SK-N-SH (cell line): ENCODE data around the gene FLT1. TPM values are rescaled to one million over a fixed set of nuclear protein-coding genes. Genes with fewer than 3 reads are reported as not detected.
A peak's percentile ranks its signal among the peaks of the same experiment; 100 is the strongest.

Source experiments
- CTCF ChIA-PET: fragments of 300-600, 350-600 bp; formaldehyde crosslinking; extraction: SDS; loops from one replicate; lab custom pipeline; 2021; lab: Yijun Ruan, JAX
- POLR2A ChIA-PET: fragments of 350-600 bp; sonication (Branson Sonifier 250); formaldehyde crosslinking; extraction: SDS; loops from one replicate; lab custom pipeline; 2020; ENCODE audit warnings: antibody characterized with exemption, inconsistent platforms; lab: Yijun Ruan, JAX
- DNase-seq: peaks from one replicate; pipeline ENCODE4 v3.0.0; 2012
- H2AFZ ChIP-seq: fragments of 200-600 bp; sonication (generic); 2 replicates; pipeline ENCODE4 v1.8.1; 2016; ENCODE audit warnings: antibody characterized with exemption, mild to moderate bottlenecking, low read depth
- H3F3A ChIP-seq: fragments of 200-600 bp; sonication (generic); replicated peaks from 2 replicates; pipeline ENCODE3; 2016; ENCODE audit warnings: antibody characterized with exemption, mild to moderate bottlenecking; ENCODE audit not compliant: insufficient read depth
- H3K27ac ChIP-seq, 2 experiments: fragments of 200-500 bp in 1 of 2; fragments of 200-600 bp in 1 of 2; sonication (Bioruptor generic) in 1 of 2; sonication (generic), shearing (Covaris generic) in 1 of 2; 2 replicates each; pipeline versions ENCODE4 v1.5.1 to v1.6.1; 2014 to 2016; ENCODE audit warnings: low read depth in 2 of 2, inconsistent platforms in 1 of 2, low read length in 1 of 2, mild to moderate bottlenecking in 1 of 2, mixed read lengths in 1 of 2
- H3K27me3 ChIP-seq: fragments of 200-600 bp; sonication (generic), shearing (Covaris generic); 2 replicates; pipeline ENCODE4 v1.6.1; 2016; ENCODE audit warnings: mixed run types; ENCODE audit not compliant: insufficient read depth
- H3K36me3 ChIP-seq, 2 experiments: fragments of 200-500 bp in 1 of 2; fragments of 200-600 bp in 1 of 2; sonication (Bioruptor generic) in 1 of 2; sonication (generic) in 1 of 2; replicated peaks in 1 of 2; 2 replicates each; pipeline versions ENCODE3 to v1.5.1; 2014 to 2016; ENCODE audit warnings: low read length in 1 of 2, mild to moderate bottlenecking in 1 of 2; ENCODE audit not compliant: insufficient read depth in 2 of 2, control insufficient read depth in 1 of 2
- H3K4me1 ChIP-seq, 2 experiments: fragments of 200-500 bp in 1 of 2; fragments of 200-600 bp in 1 of 2; sonication (Bioruptor generic) in 1 of 2; sonication (generic), shearing (Covaris generic) in 1 of 2; 2 replicates each; pipeline versions ENCODE4 v1.5.1 to v1.6.1; 2014 to 2016; ENCODE audit warnings: low read depth in 1 of 2, low read length in 1 of 2, mixed run types in 1 of 2; ENCODE audit not compliant: insufficient read depth in 2 of 2, control insufficient read depth in 1 of 2
- H3K4me2 ChIP-seq: fragments of 200-600 bp; sonication (generic), shearing (Covaris generic); 2 replicates; pipeline ENCODE4 v1.6.1; 2017; ENCODE audit warnings: mixed run types
- H3K4me3 ChIP-seq, 2 experiments: fragments of 200-500 bp in 1 of 2; fragments of 200-600 bp in 1 of 2; sonication (Bioruptor generic) in 1 of 2; sonication (generic), shearing (Covaris generic) in 1 of 2; 2 replicates each; pipeline versions ENCODE4 v1.5.1 to v1.8.1; 2014 to 2016; ENCODE audit warnings: low read depth in 2 of 2, inconsistent platforms in 1 of 2, low read length in 1 of 2, mild to moderate bottlenecking in 1 of 2, mixed read lengths in 1 of 2, moderate library complexity in 1 of 2
- H3K79me2 ChIP-seq: fragments of 200-600 bp; sonication (generic); 2 replicates; pipeline ENCODE4 v1.8.1; 2017; ENCODE audit warnings: mild to moderate bottlenecking; ENCODE audit not compliant: insufficient read depth
- H3K9ac ChIP-seq: fragments of 200-600 bp; sonication (generic); 2 replicates; pipeline ENCODE4 v1.6.1; 2017; ENCODE audit warnings: mixed run types
- H3K9me2 ChIP-seq: fragments of 200-600 bp; sonication (generic); 2 replicates; pipeline ENCODE4 v1.6.1; 2017; ENCODE audit warnings: mixed run types
- H3K9me3 ChIP-seq: fragments of 200-600 bp; sonication (generic); 2 replicates; pipeline ENCODE4 v1.6.1; 2017; ENCODE audit warnings: mixed run types, mild to moderate bottlenecking, moderate library complexity
- H4K20me1 ChIP-seq: fragments of 200-600 bp; sonication (generic); 2 replicates; pipeline ENCODE4 v1.6.1; 2017; ENCODE audit warnings: mild to moderate bottlenecking, mixed run types; ENCODE audit not compliant: insufficient read depth
- CHD2 ChIP-seq: fragments of 150-350 bp; IDR thresholded peaks from 2 replicates; pipeline ENCODE4 v1.6.1; 2018; ENCODE audit warnings: low read length; ENCODE audit not compliant: partially characterized antibody
- EZH2phosphoT487 ChIP-seq: fragments of 200-600 bp; sonication (generic); IDR thresholded peaks from 2 replicates; pipeline ENCODE4 v1.6.1; 2017; ENCODE audit warnings: low read depth, mixed run types, mild to moderate bottlenecking, antibody characterized with exemption, moderate library complexity, borderline replicate concordance
- MEF2A ChIP-seq: IDR thresholded peaks from 2 replicates; pipeline ENCODE4 v1.4.0; 2012; ENCODE audit warnings: low read depth, borderline replicate concordance
- NFIC ChIP-seq: IDR thresholded peaks from 2 replicates; pipeline ENCODE4 v1.4.0; 2012; ENCODE audit warnings: borderline replicate concordance
- PBX3 ChIP-seq: IDR thresholded peaks from 2 replicates; pipeline ENCODE4; 2012
- TAF1 ChIP-seq: IDR thresholded peaks from 2 replicates; pipeline ENCODE4 v1.6.1; 2012; ENCODE audit warnings: low read depth, mild to moderate bottlenecking, low read length, moderate library complexity, borderline replicate concordance
- ZBTB33 ChIP-seq: IDR thresholded peaks from 2 replicates; pipeline ENCODE4 v1.4.0; 2012; ENCODE audit warnings: low read depth, borderline replicate concordance
- WGBS: methylation state at CpG from one replicate; pipeline ENCODE4 v1.1.6; 2017; ENCODE audit warnings: low lambda C conversion rate; 5-methylcytosine and 5-hydroxymethylcytosine counted together
- polyA plus RNA-seq, 3 experiments: library from polyadenylated mRNA; depleted of rRNA; stranded (reverse); fragments of >200 nt; gene quantifications; 2 replicates each; pipeline ENCODE4 v1.2.3, GENCODE V29; 2012

Gene FLT1
- polyA plus RNA-seq, 1 of the 3 experiments (the other 2 are of a cell fraction) = 0.20 TPM

GRCh38 chr13:28452755-28453154 lies 42.2 kb downstream of the FLT1 start:
- Histone ChIP-seq H2AFZ (no peak overlapping the region), H3F3A (peaks cover 6% of the 10 kb centered on the region), H3K9ac (no peak overlapping the region), H3K9me2 (no peaks in the 10 kb centered on the region), H4K20me1 (no peaks in the 10 kb centered on the region), H3K4me2 (no peak overlapping the region), H3K27me3 (peaks cover 18% of the 10 kb centered on the region; the same call in 1 of the 2 replicates), H3K4me3 (no peak overlapping the region), H3K4me1 (peaks cover 0 to 2% of the 10 kb centered on the region in 2 experiments; a peak in 1 of 4 replicates), H3K36me3 (no peaks in the 10 kb centered on the region), H3K79me2 (no peaks in the 10 kb centered on the region), H3K9me3 (no peaks in the 10 kb centered on the region), H3K27ac (no peak overlapping the region)
- no peak for TF ChIP-seq ZBTB33
- TF ChIP-seq TAF1 = no peak
- TF ChIP-seq MEF2A = no peak
- ChIA-PET POLR2A (no interaction called here), CTCF (no interaction called here)
- no peak for DNase-seq

GRCh38 chr13:28451482-28452217 lies 43.3 kb downstream of the FLT1 start:
- DNase-seq = no peak
- Histone ChIP-seq H3K4me2 (peak overlapping the region; percentile 60), H3K27me3 (peaks cover 14% of the 10 kb centered on the region; the same call in 1 of the 2 replicates), H3K79me2 (no peaks in the 10 kb centered on the region), H2AFZ (no peak overlapping the region; the same call in 1 of the 2 replicates), H3K4me1 (peaks cover 0 to 2% of the 10 kb centered on the region in 2 experiments; a peak in 1 of 4 replicates), H3K36me3 (no peaks in the 10 kb centered on the region), H3F3A (peaks cover 6% of the 10 kb centered on the region), H4K20me1 (no peaks in the 10 kb centered on the region), H3K9ac (no peak overlapping the region)
- ChIA-PET CTCF (interaction anchor here (0.8 kb wide), 1 partner anchor 185 kb away, joined by 3 read pairs; no protein-coding TSS in a partner anchor), POLR2A (no interaction called here)
- 15% methylated on average over 12 of the region's 21 CpGs for WGBS
- TF ChIP-seq EZH2phosphoT487 (no peak), NFIC (0 out of 2 replicates have a peak, but pooled peaks have one; percentile 32), PBX3 (no peak), CHD2 (no peak)
- TF ChIP-seq, all 33 proteins: peak for 1
- Histone ChIP-seq H3K9me2 (no peaks in the 10 kb centered on the region), H3K27ac (no peak overlapping the region), H3K4me3 (peak overlapping the region in 1 of 2 experiments; percentile 20; a peak in 1 of 4 replicates), H3K9me3 (no peaks in the 10 kb centered on the region; the same call in 1 of the 2 replicates)
